DMS53 treated with DMSO at 0.1 percent for 48 hours (cell line): ENCODE data around the gene KLK15.
"Not testable (repeated sequence)": the region's sequence is repeated elsewhere in the genome, so short reads cannot be mapped to it uniquely, and the experiment has no call there.

Experiments used
- DNase-seq: peaks from one replicate; lab custom pipeline; 2025; ENCODE audit not compliant: unreplicated experiment; lab: John Stamatoyannopoulos, UW

KLK15 gene

DNA sequence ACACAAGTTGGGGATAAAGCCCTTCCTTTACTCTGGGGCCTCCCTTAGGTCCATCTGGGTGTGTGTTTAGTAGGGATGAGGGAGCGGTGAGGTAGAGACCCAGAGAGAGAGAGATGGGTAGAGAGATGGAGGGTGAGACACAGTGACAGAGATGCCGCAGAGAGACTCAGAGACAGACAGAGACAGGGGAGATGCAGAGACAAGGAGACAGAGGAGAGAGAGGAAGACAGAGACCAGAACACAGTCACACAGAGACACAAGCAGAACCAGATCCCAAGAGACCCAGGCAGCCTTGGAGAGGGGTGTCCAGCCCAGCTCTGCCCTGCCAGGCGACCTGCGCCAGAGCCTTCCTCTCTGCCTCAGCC lies 12.1 kb downstream of the KLK15 start:
- no peak for DNase-seq

DNA sequence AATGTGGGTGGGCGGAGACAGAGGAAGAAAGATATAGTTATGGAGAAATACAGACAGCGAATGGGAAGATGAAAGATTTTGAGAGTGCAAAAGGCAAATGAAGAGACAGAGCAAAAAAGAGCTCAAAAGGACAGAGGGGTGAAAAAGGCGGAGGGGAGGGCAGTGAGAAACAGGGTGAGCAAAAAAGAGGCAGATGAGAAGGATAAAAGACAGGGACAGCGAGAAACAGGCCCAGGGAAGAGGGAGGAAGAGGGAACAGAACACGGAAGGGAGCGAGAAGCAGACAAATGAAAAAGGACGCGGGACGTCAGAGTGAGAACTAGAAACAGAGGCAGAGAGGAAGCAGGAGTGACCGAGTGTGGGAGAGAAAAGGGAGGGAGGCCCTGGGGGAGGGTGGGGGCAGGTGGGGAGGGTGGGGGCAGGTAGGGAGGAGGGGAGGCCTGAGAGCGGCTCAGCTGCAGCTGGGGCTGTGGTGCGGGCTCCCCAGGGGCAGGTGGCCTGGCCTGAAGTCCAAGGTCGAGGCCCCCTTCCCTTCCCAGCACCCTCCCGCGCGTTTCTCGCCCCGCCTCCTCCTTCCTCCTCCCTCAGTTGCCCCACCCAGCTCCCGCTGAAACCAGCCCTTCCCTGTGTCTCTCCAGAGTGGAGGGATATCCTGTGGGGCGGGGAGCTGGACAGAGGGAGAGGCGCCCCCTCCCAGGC lies 12.7 kb downstream of the KLK15 start:
- DNase-seq: no peak

DNA sequence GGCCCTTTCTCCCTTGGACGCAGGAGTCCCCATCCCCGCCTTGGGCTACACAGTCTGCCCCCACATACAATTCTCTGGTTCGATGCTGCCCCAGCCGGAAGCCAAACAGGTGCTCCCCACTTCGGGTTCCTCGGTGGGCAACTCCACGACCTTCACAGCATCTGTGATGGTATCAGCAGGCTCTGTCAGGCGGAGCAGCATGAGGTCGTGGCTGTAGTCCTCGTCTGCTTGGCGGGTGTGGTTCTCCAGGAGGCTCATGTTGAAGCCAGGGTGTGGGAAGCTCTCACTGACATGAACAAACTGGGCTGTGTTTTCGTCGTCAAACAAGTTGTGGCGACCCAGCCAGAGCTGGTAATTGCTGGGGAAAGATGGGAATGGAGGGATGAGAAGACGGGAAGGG lies 13.3 kb downstream of the KLK15 start:
- no peak for DNase-seq

DNA sequence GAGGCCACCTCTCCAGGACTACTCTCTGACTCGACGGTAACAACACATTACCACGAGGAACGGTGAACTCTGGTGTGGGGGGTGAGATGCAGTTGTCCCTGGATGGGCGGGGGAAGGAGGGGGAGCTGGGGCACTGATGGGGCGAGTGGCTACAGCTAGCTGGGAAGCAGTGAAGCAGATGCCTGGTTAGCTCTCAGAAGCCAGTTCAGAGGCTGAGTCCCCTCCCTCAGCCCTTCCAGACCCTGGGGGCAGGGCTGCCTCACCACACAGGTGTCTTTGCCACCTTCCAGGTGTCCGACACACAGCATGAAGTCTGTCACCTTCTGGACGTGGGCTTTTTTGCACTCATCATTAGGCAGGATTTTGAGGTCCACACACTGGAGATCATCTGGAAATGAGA lies 13.7 kb downstream of the KLK15 start:
- no peak for DNase-seq

DNA sequence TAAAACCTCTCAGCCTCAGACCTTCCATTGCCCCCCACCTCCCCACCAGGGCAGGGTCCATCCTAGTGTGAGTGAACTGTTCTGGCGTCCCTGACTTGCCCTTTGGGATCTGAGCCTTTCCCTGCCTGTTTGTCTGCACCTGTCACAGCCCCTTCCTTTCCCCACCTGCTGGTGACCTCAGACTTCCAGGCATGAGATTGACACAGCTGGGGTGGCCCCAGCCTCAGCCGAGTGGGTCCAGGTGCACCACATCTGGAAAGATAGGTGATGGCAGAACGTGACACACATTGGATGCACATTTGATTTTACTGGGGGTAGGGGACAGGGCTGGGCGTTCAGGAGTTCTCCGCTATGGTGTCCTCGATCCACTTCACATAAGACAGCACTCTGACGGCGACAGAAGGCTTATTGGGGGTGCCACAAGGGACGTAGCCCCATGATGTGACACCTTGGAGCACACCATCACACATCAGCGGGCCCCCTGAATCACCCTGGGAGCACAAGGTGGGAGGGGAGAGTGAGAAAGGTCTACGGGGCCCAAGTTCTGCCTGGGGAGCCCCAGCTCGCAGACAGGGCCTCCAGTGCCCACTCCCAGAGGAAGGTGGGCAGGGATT lies 14.4 kb downstream of the KLK15 start:
- DNase-seq: peak; percentile 46

DNA sequence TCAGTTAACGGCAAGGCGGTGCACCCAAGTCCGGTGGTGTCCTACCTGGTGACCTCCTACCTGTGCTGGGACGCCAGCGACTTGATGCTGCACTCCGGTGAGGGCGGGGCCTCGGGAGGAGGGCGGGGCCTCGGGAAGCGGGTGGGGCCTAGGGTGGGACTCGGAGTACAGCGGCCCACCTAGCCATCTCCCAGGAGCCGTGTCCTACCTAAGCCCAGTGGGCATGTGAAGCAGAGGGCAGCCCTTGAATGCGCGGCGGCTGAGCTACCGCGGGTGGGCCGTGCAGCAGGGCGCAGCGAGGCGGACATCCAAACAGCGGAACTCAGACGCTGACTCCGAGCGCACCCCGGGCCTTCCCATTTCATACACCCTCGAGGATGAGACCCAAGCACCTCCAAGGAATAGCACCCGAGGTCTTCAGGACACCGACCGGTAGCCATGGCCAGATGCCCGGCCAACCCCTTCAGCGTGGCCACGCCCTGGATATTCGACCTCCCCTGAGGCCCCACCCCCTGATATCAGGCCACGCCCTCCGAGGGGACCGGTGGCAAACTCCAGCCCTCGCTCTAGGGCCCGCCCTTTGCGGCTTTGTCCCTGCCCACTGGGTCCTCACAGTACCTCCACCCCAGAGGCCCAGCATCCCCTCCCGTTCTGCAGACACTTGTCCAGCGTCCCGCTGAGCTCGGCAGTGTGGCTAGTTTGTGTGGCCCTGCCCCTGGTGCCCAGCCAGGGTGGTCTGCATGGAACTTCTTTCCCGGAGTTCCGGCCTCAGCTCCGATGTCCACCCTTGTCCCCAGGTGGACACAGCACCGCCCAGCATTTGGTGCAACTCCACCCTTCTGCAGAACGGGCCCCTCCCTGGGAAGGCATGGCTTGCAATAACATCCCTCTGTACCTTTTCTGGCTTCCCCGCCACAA lies 15.2 kb downstream of the KLK15 start:
- DNase-seq: peak; percentile 67

DNA sequence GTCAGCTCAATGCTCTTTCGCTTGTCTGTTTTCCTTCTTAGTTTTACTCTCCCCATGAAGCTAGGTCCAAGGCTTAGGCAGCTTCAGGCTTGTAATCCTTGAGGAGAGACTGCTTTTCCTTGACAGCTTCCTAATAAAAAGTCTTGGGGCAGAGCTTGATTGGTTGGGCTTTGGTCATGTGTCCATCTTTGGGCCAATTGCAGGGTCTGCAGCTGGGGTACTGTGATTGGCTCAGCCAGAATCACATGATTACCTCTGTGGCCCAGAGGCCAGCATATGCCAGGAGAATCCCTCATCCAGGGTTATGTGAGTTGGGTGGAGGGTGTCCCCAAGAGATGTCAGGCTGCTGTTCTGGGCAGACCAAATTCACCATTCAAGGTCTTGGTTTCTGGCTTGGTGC lies 17.9 kb downstream of the KLK15 start:
- no peak for DNase-seq

DNA sequence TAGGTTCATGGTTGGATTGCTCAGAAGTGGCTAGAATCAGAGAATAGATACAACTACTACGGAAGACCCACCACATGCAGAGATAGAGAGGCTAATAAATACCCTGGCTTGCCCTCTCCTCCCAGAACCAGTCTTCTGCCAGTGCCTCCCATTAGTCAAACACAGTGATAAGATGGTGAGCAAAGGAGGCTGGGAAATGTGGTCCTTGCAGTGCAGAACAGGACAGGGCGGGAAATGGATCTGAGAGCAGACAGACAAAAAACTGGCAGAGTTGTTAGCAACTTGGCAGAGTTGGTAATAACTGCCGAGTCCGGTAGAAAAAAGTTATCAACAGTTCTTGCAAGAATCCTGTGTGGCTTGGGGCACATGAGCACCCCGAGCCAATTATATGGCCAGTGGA lies 18.5 kb downstream of the KLK15 start:
- DNase-seq: no peak

DNA sequence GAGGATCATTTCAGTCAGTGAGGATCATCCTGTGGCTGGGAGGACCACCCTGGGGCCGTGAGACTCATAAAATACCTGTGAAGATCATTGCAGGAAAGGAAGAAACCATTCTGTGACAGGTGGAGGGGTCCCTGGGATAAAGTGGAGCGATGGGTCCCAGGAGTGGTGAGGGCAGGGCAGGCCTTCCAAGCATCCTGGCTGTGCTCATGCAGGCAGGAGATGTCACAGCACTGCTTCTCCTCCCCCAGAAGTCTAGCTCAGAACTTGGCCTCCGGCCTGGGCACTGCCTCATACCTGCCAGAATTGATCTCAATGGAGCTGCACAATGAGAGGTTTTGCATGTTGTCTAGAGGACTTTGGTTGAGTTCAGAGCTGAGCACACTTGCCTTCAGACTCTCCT lies 20.9 kb downstream of the KLK15 start:
- no peak for DNase-seq

DNA sequence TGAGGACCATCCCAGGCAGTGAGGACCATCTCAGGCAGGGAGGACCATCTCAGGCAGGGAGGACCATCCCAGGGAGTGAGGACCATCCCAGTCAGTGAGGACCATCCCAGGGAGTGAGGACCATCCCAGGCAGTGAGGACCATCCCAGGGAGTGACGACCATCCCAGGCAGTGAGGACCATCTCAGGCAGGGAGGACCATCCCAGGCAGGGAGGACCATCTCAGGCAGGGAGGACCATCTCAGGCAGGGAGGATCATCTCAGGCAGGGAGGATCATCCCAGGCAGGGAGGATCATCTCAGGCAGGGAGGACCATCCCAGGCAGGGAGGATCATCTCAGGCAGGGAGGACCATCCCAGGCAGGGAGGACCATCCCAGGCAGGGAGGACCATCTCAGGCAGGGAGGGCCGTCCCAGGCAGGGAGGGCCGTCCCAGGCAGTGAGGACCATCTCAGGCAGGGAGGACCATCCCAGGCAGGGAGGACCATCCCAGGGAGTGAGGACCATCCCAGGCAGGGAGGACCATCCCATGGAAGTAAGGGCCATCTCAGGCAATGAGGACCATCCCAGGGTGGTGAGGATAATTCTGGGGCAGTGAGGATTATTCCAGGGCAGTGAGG lies 21.6 kb downstream of the KLK15 start:
- not testable (repeated sequence) for DNase-seq

DNA sequence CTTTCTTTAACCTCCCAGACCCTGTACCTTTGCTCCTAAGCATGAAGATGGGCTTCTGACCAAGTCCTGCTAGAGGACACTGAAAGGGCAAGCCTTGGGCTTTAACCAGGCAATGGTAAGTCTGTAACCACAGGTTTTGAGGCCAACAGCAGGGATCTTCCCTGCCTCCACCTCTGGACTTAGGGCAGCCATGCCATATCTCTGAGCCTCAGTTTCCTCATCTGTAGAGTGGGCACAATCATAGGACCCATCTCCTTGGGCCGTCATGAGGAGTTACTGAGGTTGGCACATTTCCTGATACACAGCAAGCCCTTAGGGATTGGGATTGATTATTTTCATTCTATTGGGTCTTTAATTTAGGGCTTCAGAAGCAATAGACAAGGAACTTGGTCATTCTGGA lies 24.5 kb downstream of the KLK15 start:
- DNase-seq: no peak

DNA sequence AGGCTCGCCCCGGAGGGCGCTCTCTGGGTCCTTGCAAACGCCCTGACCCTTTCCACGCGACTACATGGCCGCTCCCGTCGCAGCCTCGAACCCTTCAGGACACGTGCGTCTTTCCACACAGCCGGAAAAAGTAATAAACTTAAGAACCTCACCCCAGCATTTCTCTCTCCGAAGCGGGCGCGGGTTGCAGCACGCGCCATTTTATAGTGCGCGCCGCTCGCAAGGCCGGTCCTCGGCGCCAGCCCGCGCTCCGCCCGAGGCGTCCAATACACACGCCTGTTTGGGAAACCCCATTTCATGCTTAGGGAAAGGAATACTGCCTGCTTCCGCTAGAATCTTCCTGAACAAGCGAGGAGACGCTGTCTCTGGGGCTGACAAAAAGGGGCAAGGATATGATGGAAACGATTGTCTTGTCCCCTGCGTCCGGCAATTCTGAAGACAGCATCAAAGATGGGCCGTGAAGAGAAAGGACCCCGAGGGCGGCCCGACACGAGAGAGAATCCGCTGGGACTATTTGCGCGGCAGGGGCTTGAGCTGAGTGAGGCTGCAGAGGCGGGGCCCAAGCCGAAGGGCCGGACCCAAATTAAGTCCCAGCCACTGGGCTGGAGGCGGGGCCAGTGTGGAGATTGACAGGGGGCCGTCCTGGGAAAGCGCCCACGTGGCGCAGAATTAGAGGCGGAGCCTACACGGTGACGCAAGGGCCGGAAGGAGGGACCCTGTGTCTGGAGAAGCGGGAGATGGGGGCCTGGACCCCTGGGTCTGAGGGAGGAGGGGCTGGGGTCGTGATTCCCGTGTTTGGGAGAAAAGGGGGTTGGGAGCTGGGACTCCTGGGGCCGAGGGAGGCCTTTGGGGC lies 28.7 kb downstream of the KLK15 start:
- peak; percentile 94 for DNase-seq

DNA sequence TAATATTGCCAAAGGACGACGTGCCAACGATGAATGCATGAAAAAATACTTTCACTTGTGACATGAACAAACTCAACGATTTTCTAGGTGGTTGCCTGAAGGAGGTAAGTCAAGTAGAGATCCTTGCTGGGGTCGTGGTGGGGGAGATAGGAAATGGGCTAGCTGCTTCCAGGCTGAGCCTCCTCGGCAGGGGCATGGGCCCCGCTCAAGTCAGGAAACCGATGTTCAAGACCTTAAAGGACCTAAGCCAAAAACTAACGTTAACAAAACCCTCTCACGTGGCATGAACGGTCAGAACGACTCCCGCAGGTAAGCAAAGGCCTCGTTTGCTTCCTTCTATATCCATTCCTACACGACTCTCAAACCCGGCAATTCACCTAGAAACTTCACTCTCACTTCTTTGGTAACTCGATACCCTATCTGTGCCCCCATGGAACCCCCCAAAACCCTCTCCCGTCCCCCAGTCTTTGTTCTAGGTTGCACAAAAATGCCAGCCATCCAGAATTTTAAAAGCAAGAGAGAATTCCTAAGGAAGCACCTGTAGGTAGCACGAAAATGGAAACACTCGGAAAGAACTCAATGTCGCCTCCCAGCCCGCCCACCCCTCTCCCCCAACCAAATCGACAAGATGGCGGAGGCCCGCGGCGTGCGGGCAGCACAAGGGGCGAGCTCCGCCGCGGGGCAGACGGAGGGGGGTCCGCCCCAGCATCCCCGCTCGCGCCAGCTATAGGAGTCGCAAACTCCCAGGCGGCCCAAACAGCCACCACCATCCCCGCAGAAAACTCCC lies 29.5 kb downstream of the KLK15 start:
- DNase-seq: no peak

DNA sequence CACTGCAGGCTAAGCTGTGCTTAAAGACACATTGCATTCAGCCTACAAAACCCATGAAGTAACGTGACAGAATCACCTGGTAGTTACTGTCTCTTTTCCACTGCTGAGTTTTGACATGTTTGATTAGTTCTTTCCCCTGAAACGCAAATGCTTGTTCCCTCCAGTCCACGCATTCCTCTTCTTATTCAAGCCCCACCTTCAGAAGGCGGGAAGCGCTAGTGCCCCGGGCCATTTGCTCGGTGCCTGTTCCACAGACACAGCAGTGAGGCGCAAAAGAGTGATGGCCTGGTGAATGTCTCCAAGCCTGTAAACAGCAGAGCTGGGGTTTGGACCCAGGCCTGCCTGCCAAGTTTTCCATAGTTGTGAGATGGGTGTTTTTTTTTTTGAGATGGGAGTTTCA lies 32.3 kb downstream of the KLK15 start:
- no peak for DNase-seq

DNA sequence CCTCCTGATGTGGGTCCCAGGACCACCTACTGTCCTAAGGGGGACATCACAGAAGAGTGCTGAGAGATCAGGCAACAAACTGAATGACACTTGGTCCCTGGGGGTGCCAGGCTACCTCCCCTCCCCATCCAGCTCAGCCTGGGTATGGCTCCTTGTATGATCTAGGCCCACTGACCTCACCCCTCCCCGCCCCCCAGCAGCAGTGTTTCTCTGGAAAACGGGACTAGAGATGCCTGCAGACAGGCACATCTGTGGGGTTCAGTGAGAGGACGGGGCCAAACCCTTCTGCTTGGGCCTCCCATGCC lies 33.9 kb downstream of the KLK15 start:
- DNase-seq: no peak

DNA sequence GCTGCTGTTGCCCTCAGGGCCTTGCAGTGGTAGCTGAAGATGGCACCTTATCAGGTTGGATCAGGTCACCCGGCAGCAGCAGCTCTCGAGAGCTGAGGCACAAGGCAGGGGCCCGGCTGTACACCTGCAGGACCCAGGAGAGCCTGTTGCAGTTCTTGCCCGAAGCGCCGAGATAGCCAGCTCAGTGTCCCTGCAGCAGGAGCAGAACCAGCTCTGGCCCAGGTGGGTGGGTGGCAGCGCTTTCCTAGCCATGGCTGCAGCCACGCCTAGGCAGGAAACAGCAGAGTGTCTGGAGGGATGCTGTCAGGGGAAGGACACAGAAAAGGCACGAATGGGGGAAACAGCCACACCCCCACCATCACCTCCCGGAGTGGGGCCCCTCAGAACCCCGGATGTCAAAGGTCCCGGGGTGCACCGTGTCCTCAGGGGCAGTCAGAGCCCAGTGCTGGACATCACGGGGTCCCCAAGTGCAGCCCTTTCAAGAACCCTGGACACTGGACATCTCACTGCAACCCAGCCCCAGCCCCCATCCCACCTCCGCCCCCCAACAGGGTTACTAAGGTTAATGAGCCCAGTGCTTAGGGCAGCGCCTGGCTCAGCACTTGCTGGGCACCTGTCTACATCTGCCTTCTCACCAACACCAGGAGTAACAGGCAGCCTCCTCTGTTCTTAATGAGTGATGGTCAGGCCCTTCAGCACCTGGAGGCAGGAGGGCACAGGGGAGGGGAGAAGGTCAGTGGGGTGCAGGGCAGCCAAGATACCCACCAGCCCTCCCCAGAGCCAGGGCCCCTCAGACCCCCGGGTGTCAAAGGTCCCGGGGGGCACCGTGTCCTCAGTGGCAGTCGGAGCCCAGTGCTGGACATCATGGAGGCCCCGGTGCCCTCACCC lies 34.5 kb downstream of the KLK15 start:
- no peak for DNase-seq

DNA sequence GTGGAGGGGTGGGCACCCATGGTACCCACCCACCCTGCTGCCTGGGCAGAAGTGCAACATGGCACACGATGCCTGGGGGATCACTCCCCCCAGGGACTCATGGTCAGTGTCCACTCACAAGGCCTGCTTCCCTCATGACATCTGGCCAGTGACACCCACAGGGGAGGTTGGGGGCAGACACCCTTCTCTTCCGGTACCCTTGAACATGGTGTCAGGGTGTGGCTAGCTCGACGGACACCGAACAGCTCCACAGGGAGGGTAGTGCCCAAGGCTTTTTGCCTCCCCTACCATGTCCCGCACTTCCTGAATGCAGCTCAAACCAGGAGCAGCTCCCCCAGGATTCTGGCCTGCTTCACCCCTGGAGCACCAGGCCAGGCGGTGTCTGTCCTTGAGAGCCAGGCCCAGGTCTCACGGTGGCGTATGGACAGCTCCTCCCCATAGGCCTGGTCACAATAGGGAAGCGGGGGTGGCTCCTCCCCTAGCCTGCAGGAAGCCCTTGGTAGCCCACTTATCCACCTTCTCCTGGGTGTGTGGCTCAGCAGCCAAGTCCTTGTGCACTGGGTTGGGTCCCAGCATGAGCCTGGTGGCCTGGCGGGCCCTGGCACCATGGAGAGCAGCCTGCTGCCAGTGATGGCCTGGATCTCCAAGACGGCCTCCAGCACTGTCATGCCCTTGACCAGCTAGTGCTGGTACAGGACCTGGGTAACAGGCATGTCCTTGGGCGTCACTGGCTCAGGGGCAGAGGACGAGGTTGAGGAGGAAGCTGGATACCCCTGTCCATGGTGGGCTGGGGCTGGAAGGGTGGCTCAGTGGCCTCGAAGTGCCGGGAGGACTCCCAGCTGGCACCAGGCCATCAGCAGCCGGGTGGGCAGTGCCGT lies 35.4 kb downstream of the KLK15 start:
- no peak for DNase-seq

DNA sequence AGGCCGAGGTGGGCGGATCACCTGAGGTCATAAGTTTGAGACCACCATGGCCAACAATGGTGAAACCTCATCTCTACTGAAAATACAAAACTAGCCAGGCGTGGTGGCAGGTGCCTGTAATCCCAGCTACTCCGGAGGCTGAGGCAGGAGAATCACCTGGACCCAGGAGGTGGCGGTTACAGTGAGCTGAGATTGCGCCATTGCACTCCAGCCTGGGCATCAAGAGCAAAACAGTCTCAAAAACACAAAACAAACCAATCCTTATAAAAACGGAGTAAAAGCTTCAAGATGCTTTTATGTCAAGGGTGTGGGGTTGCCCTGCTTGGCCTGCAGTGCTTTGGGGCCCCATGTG lies 36.0 kb downstream of the KLK15 start:
- no peak for DNase-seq
